PC-3 (cell line): ENCODE data around the gene PRSS37. TPM values are rescaled to one million over a fixed set of nuclear protein-coding genes. Genes with fewer than 3 reads are reported as not detected.

Experiments
- ATAC-seq: fragments of 200-7000 bp; cut with Tn5 transposase; 2 replicates; pipeline ENCODE4 v1.9.1; 2020; ENCODE audit warnings: mild to moderate bottlenecking, moderate library complexity
- BruUV-seq: library from RNA; stranded (reverse); fragments of 400-500 nt; replicated peaks from 2 replicates; lab custom pipeline; 2021; lab: Mats Ljungman, UMichigan
- CTCF ChIA-PET: fragments of 300-600 bp; sonication (Branson Sonifier 250); formaldehyde crosslinking; loops from one replicate; lab custom pipeline; 2022; ENCODE audit warnings: antibody characterized with exemption; lab: Charles Lee
- POLR2A ChIA-PET: fragments of 300-600 bp; sonication (Branson Sonifier 250); formaldehyde crosslinking; loops from one replicate; lab custom pipeline; 2022; ENCODE audit warnings: antibody characterized with exemption; ENCODE audit not compliant: unreplicated experiment; lab: Charles Lee
- DNase-seq: peaks from one replicate; pipeline ENCODE4 v3.0.0-alpha.2; 2015
- H2AFZ ChIP-seq: fragments of 300-600 bp; sonication (generic); 2 replicates; pipeline ENCODE4 v1.6.0; 2016; ENCODE audit warnings: antibody characterized with exemption, low read length
- H3F3A ChIP-seq: fragments of 300-600 bp; sonication (generic); one replicate; pipeline ENCODE4 v1.6.0; 2017; ENCODE audit warnings: antibody characterized with exemption, low read length, control low read depth, mild to moderate bottlenecking; ENCODE audit not compliant: unreplicated experiment
- H3K27ac ChIP-seq: fragments of 300-600 bp; sonication (generic); 2 replicates; pipeline ENCODE4 v1.5.1; 2016; ENCODE audit warnings: mild to moderate bottlenecking, low read length
- H3K27me3 ChIP-seq: fragments of 300-600 bp; sonication (generic); 2 replicates; pipeline ENCODE4 v1.6.1; 2016; ENCODE audit warnings: low read length, mixed read lengths
- H3K36me3 ChIP-seq: fragments of 300-600 bp; sonication (generic); 2 replicates; pipeline ENCODE4 v1.6.1; 2016; ENCODE audit warnings: low read depth, mixed run types, low read length, mixed read lengths
- H3K4me1 ChIP-seq: fragments of 300-600 bp; sonication (generic); 2 replicates; pipeline ENCODE4 v1.5.1; 2016; ENCODE audit warnings: low read length; ENCODE audit not compliant: insufficient read depth
- H3K4me2 ChIP-seq: fragments of 300-600 bp; sonication (generic); 2 replicates; pipeline ENCODE4 v1.6.0; 2016; ENCODE audit warnings: low read length
- H3K4me3 ChIP-seq: fragments of 300-600 bp; sonication (generic); 2 replicates; pipeline ENCODE4 v1.5.1; 2016; ENCODE audit warnings: mild to moderate bottlenecking, low read length, mixed read lengths
- H3K79me2 ChIP-seq: fragments of 300-600 bp; sonication (generic); 2 replicates; pipeline ENCODE4 v1.6.1; 2017; ENCODE audit warnings: low read length, mixed read lengths
- H3K9ac ChIP-seq: fragments of 300-600 bp; sonication (generic); 2 replicates; pipeline ENCODE4 v1.6.0; 2016; ENCODE audit warnings: mild to moderate bottlenecking, low read length
- H3K9me2 ChIP-seq: fragments of 300-600 bp; sonication (generic); replicated peaks from 2 replicates; pipeline ENCODE4 v1.6.1; 2016; ENCODE audit warnings: mixed run types, low read length, mixed read lengths
- H3K9me3 ChIP-seq: fragments of 300-600 bp; sonication (generic); 2 replicates; pipeline ENCODE4 v1.6.1; 2016; ENCODE audit warnings: low read length, mixed read lengths
- H4K20me1 ChIP-seq: fragments of 300-600 bp; sonication (generic); 2 replicates; pipeline ENCODE4 v1.6.1; 2016; ENCODE audit warnings: low read length, mixed read lengths
- CTCF ChIP-seq: fragments of 300-600 bp; sonication (generic); conservative IDR thresholded peaks from 2 replicates; pipeline ENCODE4 v1.5.1; 2017; ENCODE audit warnings: antibody characterized with exemption, low read depth, mild to moderate bottlenecking, low read length
- EZH2 ChIP-seq: fragments of 300-600 bp; sonication (generic); IDR thresholded peaks from one replicate; pipeline ENCODE4 v1.6.1; 2017; ENCODE audit warnings: antibody characterized with exemption, mild to moderate bottlenecking, low read length; ENCODE audit not compliant: unreplicated experiment
- EZH2phosphoT487 ChIP-seq: fragments of 300-600 bp; sonication (generic); IDR thresholded peaks from 2 replicates; pipeline ENCODE4 v1.6.1; 2018; ENCODE audit warnings: mild to moderate bottlenecking, antibody characterized with exemption, low read length, borderline replicate concordance
- intact Hi-C: fragments of 100-400 bp; cut with micrococcal nuclease; formaldehyde crosslinking; loops from 2 replicates; pipeline ENCODE4 v1.9.0; 2023
- total RNA-seq: library from RNA; depleted of rRNA; stranded (reverse); fragments of >200 nt; gene quantifications from 2 replicates; pipeline ENCODE4 v1.2.3, GENCODE V29; 2014

Gene PRSS37
- total RNA-seq, 1 experiment from 2014 or later, result not detected

GRCh38 chr7:141880960-141881359, 39.7 kb upstream of the PRSS37 start:
- ATAC-seq, result no peak
- H3K36me3 ChIP-seq, result no peaks in the 10 kb centered on the region
- TF ChIP-seq EZH2 (no peak), EZH2phosphoT487 (no peak), CTCF (no peak)
- peaks cover 41% of the 10 kb centered on the region for H3K27me3 ChIP-seq
- no peaks in the 10 kb centered on the region for H3K9me2 ChIP-seq
- intact Hi-C loops, result no loop called here
- H3K27ac ChIP-seq, result no peak overlapping the region
- no peaks in the 10 kb centered on the region for H3F3A ChIP-seq
- H3K9me3 ChIP-seq, result no peaks in the 10 kb centered on the region
- no peaks in the 10 kb centered on the region for H3K79me2 ChIP-seq
- ChIA-PET CTCF (no interaction called here), POLR2A (no interaction called here)
- H2AFZ ChIP-seq, result no peak overlapping the region
- H3K4me1 ChIP-seq, result no peaks in the 10 kb centered on the region
- no peak for DNase-seq
- no TSS peak for BruUV-seq
- H3K4me2 ChIP-seq, result no peak overlapping the region
- H3K9ac ChIP-seq, result no peak overlapping the region
- no peaks in the 10 kb centered on the region for H4K20me1 ChIP-seq
- H3K4me3 ChIP-seq, result no peak overlapping the region

GRCh38 chr7:141877365-141877764, 36.1 kb upstream of the PRSS37 start:
- Histone ChIP-seq H3K9ac (no peak overlapping the region), H3F3A (no peaks in the 10 kb centered on the region), H3K9me3 (no peaks in the 10 kb centered on the region), H3K36me3 (no peaks in the 10 kb centered on the region), H4K20me1 (no peaks in the 10 kb centered on the region), H3K27me3 (peaks cover 27% of the 10 kb centered on the region), H3K4me2 (no peak overlapping the region), H3K4me1 (no peaks in the 10 kb centered on the region), H2AFZ (no peak overlapping the region), H3K4me3 (no peak overlapping the region), H3K79me2 (no peaks in the 10 kb centered on the region), H3K27ac (no peak overlapping the region), H3K9me2 (no peaks in the 10 kb centered on the region)
- intact Hi-C loops, result no loop called here
- ATAC-seq (no peak), DNase-seq (no peak)
- BruUV-seq, result no TSS peak
- TF ChIP-seq EZH2 (no peak), CTCF (no peak), EZH2phosphoT487 (no peak)
- ChIA-PET CTCF (no interaction called here), POLR2A (no interaction called here)

GRCh38 chr7:141876371-141876770, 35.1 kb upstream of the PRSS37 start:
- H2AFZ ChIP-seq, result no peak overlapping the region
- no peak overlapping the region for H3K4me3 ChIP-seq
- no TSS peak for BruUV-seq
- intact Hi-C loops, result no loop called here
- no peaks in the 10 kb centered on the region for H3K4me1 ChIP-seq
- no peaks in the 10 kb centered on the region for H3K36me3 ChIP-seq
- peaks cover 27% of the 10 kb centered on the region for H3K27me3 ChIP-seq
- H3K27ac ChIP-seq, result no peak overlapping the region
- DNase-seq (no peak), ATAC-seq (no peak)
- H3K9me3 ChIP-seq, result no peaks in the 10 kb centered on the region
- ChIA-PET POLR2A (no interaction called here), CTCF (no interaction called here)
- H3F3A ChIP-seq, result no peaks in the 10 kb centered on the region
- no peak overlapping the region for H3K4me2 ChIP-seq
- TF ChIP-seq CTCF (no peak), EZH2 (no peak), EZH2phosphoT487 (no peak)
- H3K79me2 ChIP-seq, result no peaks in the 10 kb centered on the region
- no peaks in the 10 kb centered on the region for H4K20me1 ChIP-seq
- no peak overlapping the region for H3K9ac ChIP-seq
- H3K9me2 ChIP-seq, result no peaks in the 10 kb centered on the region
